Caco-2 (cell line): ENCODE results near the gene BICRAL. TPM values are rescaled to one million over a fixed set of nuclear protein-coding genes. Genes with fewer than 3 reads are reported as not detected.
A peak's percentile ranks its signal among the peaks of the same experiment; 100 is the strongest.

Experiments used
- BruUV-seq: library from RNA; stranded (reverse); fragments of 400-500 nt; replicated peaks from 2 replicates; lab custom pipeline; 2021; lab: Mats Ljungman, UMichigan
- CTCF ChIA-PET: fragments of 300-600 bp; sonication (Branson Sonifier 250); formaldehyde crosslinking; loops from one replicate; lab custom pipeline; 2022; ENCODE audit warnings: antibody characterized with exemption; lab: Charles Lee
- POLR2A ChIA-PET: fragments of 300-600 bp; sonication (Branson Sonifier 250); formaldehyde crosslinking; loops from one replicate; lab custom pipeline; 2022; ENCODE audit warnings: antibody characterized with exemption; lab: Charles Lee
- DNase-seq, 2 experiments: peaks; one replicate each; pipeline versions ENCODE4 v3.0.0 to v3.0.0-alpha.2; 2020 to 2022
- H3K27me3 ChIP-seq: replicated peaks from 2 replicates; pipeline ENCODE4 v1.6.0; 2011; ENCODE audit warnings: low read length; ENCODE audit not compliant: control insufficient read depth, insufficient read depth
- H3K36me3 ChIP-seq: 2 replicates; pipeline ENCODE4 v1.5.1; 2011; ENCODE audit warnings: low read length; ENCODE audit not compliant: control insufficient read depth, insufficient read depth
- H3K4me1 ChIP-seq: fragments of 250-450 bp; sonication (Bioruptor Pico); 2 replicates; pipeline ENCODE4 v1.5.1; 2020; ENCODE audit warnings: mild to moderate bottlenecking
- H3K4me3 ChIP-seq: 2 replicates; pipeline ENCODE4 v1.5.1; 2011; ENCODE audit warnings: low read depth, mild to moderate bottlenecking, control low read depth, low read length
- H3K9me3 ChIP-seq: fragments of 250-450 bp; sonication (Bioruptor Pico); 2 replicates; pipeline ENCODE4 v1.5.1; 2020; ENCODE audit warnings: mild to moderate bottlenecking, moderate library complexity
- H3K27ac Mint-ChIP-seq: one replicate; pipeline ENCODE4 v1.8.0; 2022; ENCODE audit warnings: mixed read lengths; ENCODE audit not compliant: unreplicated experiment
- H3K27me3 Mint-ChIP-seq: one replicate; pipeline ENCODE4 v1.8.0; 2022; ENCODE audit warnings: mixed read lengths; ENCODE audit not compliant: insufficient read depth, unreplicated experiment
- H3K36me3 Mint-ChIP-seq: one replicate; pipeline ENCODE4 v1.8.0; 2022; ENCODE audit warnings: mild to moderate bottlenecking, mixed read lengths; ENCODE audit not compliant: insufficient read depth, unreplicated experiment
- H3K4me1 Mint-ChIP-seq: one replicate; pipeline ENCODE4 v1.8.0; 2022; ENCODE audit warnings: low read depth, mixed read lengths; ENCODE audit not compliant: unreplicated experiment
- H3K4me3 Mint-ChIP-seq: one replicate; pipeline ENCODE4 v1.8.0; 2022; ENCODE audit warnings: mild to moderate bottlenecking, moderate library complexity, mixed read lengths; ENCODE audit not compliant: unreplicated experiment
- H3K9me3 Mint-ChIP-seq: one replicate; pipeline ENCODE4 v1.8.0; 2022; ENCODE audit warnings: mixed read lengths; ENCODE audit not compliant: unreplicated experiment
- CTCF ChIP-seq, 2 experiments: fragments of 200-600 bp in 1 of 2; IDR thresholded peaks; 1 replicate in 1 of 2; 2 replicates in 1 of 2; pipeline versions ENCODE4 v1.5.1 to v1.8.0; 2011 to 2022; ENCODE audit warnings: antibody characterized with exemption in 1 of 2, control low read depth in 1 of 2, inconsistent platforms in 1 of 2, low read depth in 1 of 2, low read length in 1 of 2, mild to moderate bottlenecking in 1 of 2, moderate library complexity in 1 of 2; ENCODE audit not compliant: insufficient read depth in 1 of 2, severe bottlenecking in 1 of 2, unreplicated experiment in 1 of 2
- intact Hi-C: fragments of 100-400 bp; cut with micrococcal nuclease; formaldehyde crosslinking; loops from one replicate; pipeline ENCODE4 v1.10.0; 2022; ENCODE audit not compliant: unreplicated experiment
- total RNA-seq: library from RNA; stranded (reverse); gene quantifications from 2 replicates; pipeline ENCODE4 v1.2.3, GENCODE V29; 2022

Gene BICRAL
- total RNA-seq, 1 experiment from 2014 or later, result 5.3 TPM

- DNase-seq, result no peak
- Histone ChIP-seq H3K27me3 (no peaks in the 10 kb centered on the region), H3K36me3 (no peaks in the 10 kb centered on the region), H3K9me3 (no peaks in the 10 kb centered on the region), H3K4me1 (peaks cover 9% of the 10 kb centered on the region), H3K4me3 (no peak overlapping the region)
- Mint-ChIP-seq H3K9me3 (no peaks in the 10 kb centered on the region), H3K4me1 (no peaks in the 10 kb centered on the region), H3K4me3 (no peak overlapping the region), H3K27me3 (no peaks in the 10 kb centered on the region), H3K36me3 (peaks cover 2% of the 10 kb centered on the region), H3K27ac (no peak overlapping the region)
- TF ChIP-seq CTCF (IDR thresholded peaks at IDR 0.05; ENCODE audit: insufficient read depth in 1 of 2, low read depth in 1 of 2, low read length in 1 of 2, severe bottlenecking in 1 of 2, unreplicated experiment in 1 of 2), result no peak
- ChIA-PET POLR2A (interaction anchor here (0.6 kb wide), 1 partner anchor 148 kb away, joined by 3 read pairs; no protein-coding TSS in a partner anchor), CTCF (no interaction called here)
- intact Hi-C loops, result loop anchor here (10.0 kb wide), 1 partner anchor 176 kb away; the partner anchor contains the start of gene UBR2
- no TSS peak for BruUV-seq
These were observed 41.1 kb upstream of the BICRAL start for GRCh38 chr6:42740725-42741124.

GRCh38 chr6:42742116-42742894, 39.5 kb upstream of the BICRAL start:
- Histone ChIP-seq H3K9me3 (no peaks in the 10 kb centered on the region), H3K4me1 (peaks cover 9% of the 10 kb centered on the region), H3K4me3 (no peak overlapping the region), H3K27me3 (no peaks in the 10 kb centered on the region), H3K36me3 (no peaks in the 10 kb centered on the region)
- no peak for DNase-seq
- peaks cover 6% of the 10 kb centered on the region for H3K36me3 Mint-ChIP-seq
- H3K9me3 Mint-ChIP-seq, result no peaks in the 10 kb centered on the region
- no TSS peak for BruUV-seq
- TF ChIP-seq CTCF (IDR thresholded peaks at IDR 0.05; ENCODE audit: insufficient read depth in 1 of 2, low read depth in 1 of 2, low read length in 1 of 2, severe bottlenecking in 1 of 2, unreplicated experiment in 1 of 2), result no peak
- ChIA-PET POLR2A (interaction anchor here (0.6 kb wide), 1 partner anchor 41 kb away, joined by 6 read pairs; no protein-coding TSS in a partner anchor), CTCF (no interaction called here)
- H3K4me3 Mint-ChIP-seq, result no peak overlapping the region
- intact Hi-C loops, result loop anchor here (10.0 kb wide), 1 partner anchor 178 kb away; the partner anchor contains the start of gene UBR2
- H3K27ac Mint-ChIP-seq, result no peak overlapping the region
- no peaks in the 10 kb centered on the region for H3K27me3 Mint-ChIP-seq
- no peaks in the 10 kb centered on the region for H3K4me1 Mint-ChIP-seq

- TF ChIP-seq CTCF (IDR thresholded peaks at IDR 0.05; ENCODE audit: insufficient read depth in 1 of 2, low read depth in 1 of 2, low read length in 1 of 2, severe bottlenecking in 1 of 2, unreplicated experiment in 1 of 2), result no peak
- H3K4me3 ChIP-seq, result peak overlapping the region; percentile 58
- Mint-ChIP-seq H3K4me1 (peaks cover 6% of the 10 kb centered on the region), H3K4me3 (peak overlapping the region; percentile 83), H3K9me3 (no peaks in the 10 kb centered on the region), H3K36me3 (peaks cover 6% of the 10 kb centered on the region), H3K27ac (no peak overlapping the region), H3K27me3 (no peaks in the 10 kb centered on the region)
- H3K36me3 ChIP-seq, result no peaks in the 10 kb centered on the region
- BruUV-seq, result no TSS peak
- POLR2A ChIA-PET, result interaction anchor here (0.6 to 2.3 kb wide), 2 partner anchors 37 to 135 kb away, joined by 4 to 14 read pairs; partner anchors contain the start of genes BICRAL and RPL7L1
- H3K9me3 ChIP-seq, result no peaks in the 10 kb centered on the region
- intact Hi-C loops, result loop anchor here (10.0 kb wide), 1 partner anchor 180 kb away; the partner anchor contains the start of gene UBR2
- no peak for DNase-seq
- no peaks in the 10 kb centered on the region for H3K27me3 ChIP-seq
- CTCF ChIA-PET, result no interaction called here
- peaks cover 15% of the 10 kb centered on the region for H3K4me1 ChIP-seq
These were observed 37.4 kb upstream of the BICRAL start for GRCh38 chr6:42744351-42744893.
